ENCODE measurements around the gene ARHGEF10L.

The ARHGEF10L gene

GRCh38 chr1:17643861-17644703 lies 104.6 kb downstream of the ARHGEF10L start:
- H3K36me3 ChIP-seq = peaks cover 62 to 82% (median 69%) of the 10 kb centered on the region in 3 donors
- no peaks in the 10 kb centered on the region for H3K9me3 ChIP-seq
- H3K27ac ChIP-seq = peak overlapping the region; percentile 76 to 100
- intact Hi-C loops (cut with DNase I; ENCODE audit: low total_unique reads) = no loop called here
- DNase-seq = no peak
- no peak for TF ChIP-seq CTCF (IDR thresholded peaks at IDR 0.05)
- H3K4me1 ChIP-seq = peaks cover 0 to 76% (median 43%) of the 10 kb centered on the region in 4 donors
- no peaks in the 10 kb centered on the region for H3K27me3 ChIP-seq
- H3K4me3 ChIP-seq = no peak overlapping the region

- Histone ChIP-seq H3K36me3 (peaks cover 62 to 81% (median 69%) of the 10 kb centered on the region in 3 donors), H3K4me1 (peaks cover 0 to 75% (median 41%) of the 10 kb centered on the region in 4 donors), H3K9me3 (no peaks in the 10 kb centered on the region), H3K27ac (peak overlapping the region; percentile 76 to 100), H3K27me3 (no peaks in the 10 kb centered on the region), H3K4me3 (no peak overlapping the region)
- no peak for TF ChIP-seq CTCF (IDR thresholded peaks at IDR 0.05)
- DNase-seq = no peak
- intact Hi-C loops (cut with DNase I; ENCODE audit: low total_unique reads) = no loop called here
Observed at GRCh38 chr1:17645068-17645911, 105.8 kb downstream of the ARHGEF10L start.

- H3K4me3 ChIP-seq = no peak overlapping the region
- TF ChIP-seq CTCF (IDR thresholded peaks at IDR 0.05) = no peak
- no peaks in the 10 kb centered on the region for H3K27me3 ChIP-seq
- H3K9me3 ChIP-seq = no peaks in the 10 kb centered on the region
- peaks cover 0 to 63% (median 36%) of the 10 kb centered on the region in 4 donors for H3K4me1 ChIP-seq
- no peak for DNase-seq
- peak overlapping the region; percentile 82 to 100 for H3K27ac ChIP-seq
- intact Hi-C loops (cut with DNase I; ENCODE audit: low total_unique reads) = no loop called here
- peaks cover 61 to 81% (median 65%) of the 10 kb centered on the region in 3 donors for H3K36me3 ChIP-seq
Observed at GRCh38 chr1:17646444-17647280, 107.2 kb downstream of the ARHGEF10L start.

GRCh38 chr1:17648457-17649145 lies 109.1 kb downstream of the ARHGEF10L start:
- H3K27ac ChIP-seq = peak overlapping the region; percentile 82 to 100
- no peaks in the 10 kb centered on the region for H3K9me3 ChIP-seq
- H3K4me3 ChIP-seq = no peak overlapping the region
- H3K4me1 ChIP-seq = peaks cover 0 to 57% (median 33%) of the 10 kb centered on the region in 4 donors
- intact Hi-C loops (cut with DNase I; ENCODE audit: low total_unique reads) = no loop called here
- no peaks in the 10 kb centered on the region for H3K27me3 ChIP-seq
- peak in 1 of 2 donors; percentile 89 for DNase-seq
- TF ChIP-seq CTCF (IDR thresholded peaks at IDR 0.05) = no peak
- peaks cover 73 to 81% (median 73%) of the 10 kb centered on the region in 3 donors for H3K36me3 ChIP-seq
